ENCODE measurements around the gene ELF4. TPM values are rescaled to one million over a fixed set of nuclear protein-coding genes. Genes with fewer than 3 reads are reported as not detected.

ELF4 gene
- polyA plus RNA-seq, 4 donors: 11.2 to 14.4 (median 12.3) TPM

GRCh38 chrX:130085551-130086446 lies 24.5 kb downstream of the ELF4 start:
- DNase-seq (ENCODE audit: low read depth in 4 of 4, low spot score in 3 of 4): no peak

- no peak for DNase-seq (ENCODE audit: low read depth in 4 of 4, low spot score in 3 of 4)
Observed at GRCh38 chrX:130084631-130085237, 25.6 kb downstream of the ELF4 start.

DNA sequence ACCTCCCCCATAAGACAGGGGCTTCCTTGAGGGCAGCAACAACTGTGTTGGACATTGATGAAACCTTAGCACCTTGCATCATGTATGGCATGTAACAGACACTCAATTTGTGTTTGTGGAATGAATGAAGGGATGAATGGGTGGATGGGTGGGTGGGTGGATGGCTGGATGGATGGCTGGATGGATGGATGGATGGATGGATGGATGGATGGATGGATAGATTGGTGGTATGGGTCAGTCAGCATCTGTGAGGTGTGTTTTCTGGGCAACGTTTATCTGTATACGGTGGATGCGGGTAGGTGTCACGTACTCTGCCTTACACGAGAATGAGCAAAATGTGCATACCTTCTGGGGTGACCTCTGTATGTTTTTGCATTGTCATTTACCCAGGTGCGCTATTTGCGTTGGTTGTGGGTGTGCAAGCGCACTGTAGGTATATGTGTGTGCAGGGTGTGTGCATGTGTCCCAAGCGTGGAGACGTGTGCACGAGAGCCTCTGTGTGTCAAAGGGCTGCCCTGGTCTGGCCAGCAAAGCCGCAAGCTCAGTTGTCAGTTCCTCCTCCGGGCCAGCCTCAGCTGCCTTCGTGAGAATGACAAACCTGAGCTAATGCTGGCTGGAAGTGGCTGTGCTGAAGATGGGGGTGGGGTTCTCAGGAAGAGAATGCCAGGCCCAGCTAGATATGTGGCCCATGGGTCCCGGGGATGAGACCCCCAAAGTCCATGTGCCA lies 26.5 kb downstream of the ELF4 start:
- DNase-seq (ENCODE audit: low read depth in 4 of 4, low spot score in 3 of 4): no peak

DNA sequence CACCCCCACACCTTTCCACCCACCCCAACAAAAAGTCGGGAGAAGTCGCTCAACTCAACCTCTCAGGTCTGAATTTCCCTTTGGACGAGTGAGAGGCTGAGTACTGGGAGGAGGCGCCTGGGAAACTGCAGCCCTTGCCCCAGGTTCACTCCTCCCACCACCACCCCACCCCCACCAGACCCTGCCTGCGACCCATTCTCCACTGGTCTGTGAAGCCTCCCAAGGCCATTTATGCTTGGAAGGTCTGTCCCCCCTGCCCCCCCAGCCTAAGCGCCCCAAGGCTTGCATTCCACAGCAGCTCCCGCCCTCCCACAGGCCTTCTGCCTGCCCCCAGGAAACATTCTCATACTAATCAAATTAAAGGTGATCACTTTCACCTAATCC lies 27.2 kb downstream of the ELF4 start:
- no peak for DNase-seq (ENCODE audit: low read depth in 4 of 4, low spot score in 3 of 4)

GRCh38 chrX:130082244-130083106 lies 27.8 kb downstream of the ELF4 start:
- DNase-seq (ENCODE audit: low read depth in 4 of 4, low spot score in 3 of 4): no peak

DNA sequence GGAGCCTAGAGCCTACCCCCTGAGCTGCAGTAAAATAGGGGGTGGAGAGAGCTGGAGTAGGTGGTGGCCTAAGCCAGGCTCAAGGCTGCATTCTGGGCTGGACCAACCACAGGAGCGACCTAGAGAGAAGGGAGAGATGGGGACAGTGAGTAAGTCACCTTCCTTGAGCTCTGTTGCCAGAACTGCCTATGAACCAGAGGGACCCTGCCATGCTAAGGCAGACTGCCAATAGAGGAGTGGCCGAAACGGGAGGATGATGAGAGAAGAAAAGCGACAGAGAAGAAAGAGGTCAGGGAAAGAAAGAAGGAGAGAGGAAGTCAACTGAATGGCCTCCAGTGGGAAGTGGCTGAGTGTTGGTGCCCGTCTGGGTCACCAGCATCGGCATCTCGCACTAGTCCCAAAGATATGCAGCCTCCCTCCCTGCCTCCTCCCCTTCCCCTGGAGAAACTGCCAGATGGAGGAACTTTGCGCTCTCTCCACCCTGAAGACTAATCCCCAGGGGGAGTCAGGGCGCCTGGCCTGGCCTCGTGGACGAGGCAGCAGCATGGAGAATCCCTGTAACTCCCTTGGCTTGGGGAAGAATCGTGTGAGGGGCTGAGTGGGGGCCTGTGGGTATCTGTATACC lies 28.8 kb downstream of the ELF4 start:
- no peak for DNase-seq (ENCODE audit: low read depth in 4 of 4, low spot score in 3 of 4)

- DNase-seq (ENCODE audit: low read depth in 4 of 4, low spot score in 3 of 4): no peak
Observed at GRCh38 chrX:130080791-130081367, 29.4 kb downstream of the ELF4 start.

DNA sequence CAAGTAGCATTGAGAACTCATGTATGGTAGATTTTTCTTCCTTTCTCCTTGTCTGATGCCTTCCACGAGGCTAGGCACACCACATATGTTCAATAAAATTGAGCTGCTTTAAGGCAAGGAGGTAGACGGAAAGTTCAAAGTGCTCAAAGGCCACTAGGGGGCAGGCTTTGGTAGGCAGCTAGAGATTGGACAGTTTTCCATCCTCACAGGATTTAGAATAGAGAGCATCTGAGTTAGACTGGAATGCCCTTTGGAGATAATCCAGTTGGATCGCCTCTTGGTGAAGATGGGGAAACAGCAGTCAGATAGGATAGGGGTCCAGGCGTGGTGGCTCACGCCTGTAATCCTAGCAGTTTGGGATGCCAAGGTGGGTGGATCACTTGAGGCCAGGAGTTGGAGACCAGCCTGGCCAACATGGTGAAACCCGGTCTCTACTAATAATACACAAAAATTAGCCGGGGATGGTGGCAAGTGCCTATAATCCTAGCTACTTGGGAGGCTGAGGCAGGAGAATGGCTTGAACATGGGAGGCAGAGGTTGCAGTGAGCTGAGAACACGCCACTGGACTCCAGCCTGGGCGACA lies 30.4 kb downstream of the ELF4 start:
- no peak for DNase-seq (ENCODE audit: low read depth in 4 of 4, low spot score in 3 of 4)

- DNase-seq (ENCODE audit: low read depth in 4 of 4, low spot score in 3 of 4): no peak
Observed at GRCh38 chrX:130075777-130076176, 34.5 kb downstream of the ELF4 start.

DNA sequence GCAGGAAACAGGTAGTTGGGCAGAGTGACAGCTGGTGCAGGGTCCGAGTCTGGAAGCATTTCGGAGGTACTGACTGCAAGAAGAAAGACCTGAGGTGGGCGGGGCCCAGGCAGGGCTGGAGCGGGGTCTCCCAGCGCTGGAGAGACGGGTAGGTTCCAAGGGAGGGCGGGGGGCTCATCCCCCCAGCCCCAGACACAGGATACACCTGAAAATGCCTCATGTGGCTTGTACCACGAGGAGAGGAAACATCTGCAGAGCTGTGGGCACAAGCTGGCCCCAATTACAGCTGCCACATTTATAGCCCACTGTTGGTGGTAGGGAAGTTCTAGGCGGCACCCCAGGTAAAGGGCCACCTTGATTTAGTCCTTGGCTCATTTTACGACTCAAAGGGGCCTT lies 38.0 kb downstream of the ELF4 start:
- DNase-seq (ENCODE audit: low read depth in 4 of 4, low spot score in 3 of 4): no peak

GRCh38 chrX:130071611-130072344 lies 38.5 kb downstream of the ELF4 start:
- DNase-seq (ENCODE audit: low read depth in 4 of 4, low spot score in 3 of 4): no peak

GRCh38 chrX:130066975-130067615 lies 43.2 kb downstream of the ELF4 start:
- DNase-seq (ENCODE audit: low read depth in 4 of 4, low spot score in 3 of 4): no peak

GRCh38 chrX:130060122-130061069 lies 49.9 kb downstream of the ELF4 start:
- peak in 3 of 4 donors; percentile 43 to 51 (median 44) for DNase-seq (ENCODE audit: low read depth in 4 of 4, low spot score in 3 of 4)

DNA sequence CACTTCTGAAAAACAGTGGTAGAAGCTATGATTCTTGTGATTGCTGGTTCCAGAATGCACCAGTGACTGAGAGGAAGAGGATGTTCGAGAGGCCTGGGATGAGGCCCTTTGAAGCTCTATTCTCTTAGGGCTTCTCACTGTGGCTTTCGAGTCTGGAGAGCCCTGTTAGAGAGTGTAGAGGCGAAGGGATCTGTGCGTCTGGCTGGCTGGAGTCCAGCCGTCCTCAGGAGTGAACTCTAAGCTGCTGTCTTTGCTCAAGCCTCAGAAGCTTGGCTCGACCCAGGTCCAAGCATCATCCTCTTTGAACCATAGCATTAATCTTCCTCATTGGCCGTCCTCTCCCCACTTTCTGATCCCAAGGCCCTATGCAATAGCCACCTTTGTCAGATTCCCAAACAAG lies 51.6 kb downstream of the ELF4 start:
- no peak for DNase-seq (ENCODE audit: low read depth in 4 of 4, low spot score in 3 of 4)

GRCh38 chrX:130057209-130057608 lies 53.1 kb downstream of the ELF4 start:
- DNase-seq (ENCODE audit: low read depth in 4 of 4, low spot score in 3 of 4): no peak

DNA sequence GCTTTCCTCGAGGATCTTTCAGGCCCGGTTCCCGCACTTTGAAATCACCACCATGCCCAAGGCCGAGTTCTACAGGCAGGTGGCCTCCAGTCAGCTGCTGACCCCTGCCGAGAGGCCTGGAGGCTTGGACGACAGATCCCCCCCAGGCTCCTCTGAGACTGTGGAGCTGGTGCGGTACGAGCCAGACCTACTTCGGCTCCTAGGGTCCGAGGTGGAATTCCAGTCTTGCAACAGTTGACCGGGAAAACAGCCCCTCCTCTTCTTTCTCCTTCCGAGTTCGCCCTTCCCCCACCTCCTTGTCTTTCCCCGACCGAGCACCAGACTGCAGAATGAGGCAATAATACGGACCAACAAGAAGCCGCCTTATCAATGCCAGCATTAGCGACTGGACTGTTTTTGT lies 54.4 kb downstream of the ELF4 start:
- DNase-seq (ENCODE audit: low read depth in 4 of 4, low spot score in 3 of 4): no peak

DNA sequence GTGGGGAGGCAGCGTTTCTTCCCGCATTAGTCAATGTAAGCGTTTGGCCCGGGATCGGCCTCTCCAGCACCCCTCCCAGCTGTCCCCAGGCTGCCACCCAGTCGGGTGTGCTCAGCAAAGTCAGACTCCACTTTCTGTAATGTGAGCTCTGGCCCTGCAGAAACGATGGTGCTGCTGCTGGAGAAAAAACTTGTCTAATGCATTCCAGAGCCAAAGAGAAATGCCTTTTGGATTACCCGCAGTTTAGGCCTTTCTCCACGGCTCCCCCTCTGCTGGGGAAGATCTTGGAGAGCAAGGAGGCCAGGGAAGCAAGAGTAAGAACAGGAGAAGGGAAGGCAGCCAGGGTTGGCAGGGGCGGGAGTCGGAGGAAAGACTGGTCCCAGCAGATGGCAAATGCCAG lies 55.2 kb downstream of the ELF4 start:
- DNase-seq (ENCODE audit: low read depth in 4 of 4, low spot score in 3 of 4): no peak
